Measurements from ENCODE around the gene MAST4.

DNA sequence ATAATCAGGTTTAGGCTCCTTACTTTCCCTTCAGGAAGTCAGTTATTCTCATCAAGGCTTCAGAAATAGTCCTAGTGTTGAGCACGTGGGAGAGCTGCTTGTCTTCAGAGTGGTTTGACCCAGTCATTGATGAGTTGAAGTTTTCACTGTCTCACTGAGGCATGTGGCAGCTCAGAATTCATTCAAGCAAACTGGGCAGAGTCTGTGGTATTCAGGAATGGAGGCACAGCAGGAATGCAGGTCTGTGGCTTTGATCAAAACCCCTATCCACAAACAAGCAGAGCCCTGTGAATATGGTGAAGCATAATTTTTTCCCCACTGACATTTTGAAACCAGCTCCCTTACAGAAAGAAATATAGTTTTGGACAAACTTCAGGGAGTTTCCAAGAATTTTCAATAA is 393.1 kb downstream of the MAST4 start:
- TF ChIP-seq, protein P1, sequence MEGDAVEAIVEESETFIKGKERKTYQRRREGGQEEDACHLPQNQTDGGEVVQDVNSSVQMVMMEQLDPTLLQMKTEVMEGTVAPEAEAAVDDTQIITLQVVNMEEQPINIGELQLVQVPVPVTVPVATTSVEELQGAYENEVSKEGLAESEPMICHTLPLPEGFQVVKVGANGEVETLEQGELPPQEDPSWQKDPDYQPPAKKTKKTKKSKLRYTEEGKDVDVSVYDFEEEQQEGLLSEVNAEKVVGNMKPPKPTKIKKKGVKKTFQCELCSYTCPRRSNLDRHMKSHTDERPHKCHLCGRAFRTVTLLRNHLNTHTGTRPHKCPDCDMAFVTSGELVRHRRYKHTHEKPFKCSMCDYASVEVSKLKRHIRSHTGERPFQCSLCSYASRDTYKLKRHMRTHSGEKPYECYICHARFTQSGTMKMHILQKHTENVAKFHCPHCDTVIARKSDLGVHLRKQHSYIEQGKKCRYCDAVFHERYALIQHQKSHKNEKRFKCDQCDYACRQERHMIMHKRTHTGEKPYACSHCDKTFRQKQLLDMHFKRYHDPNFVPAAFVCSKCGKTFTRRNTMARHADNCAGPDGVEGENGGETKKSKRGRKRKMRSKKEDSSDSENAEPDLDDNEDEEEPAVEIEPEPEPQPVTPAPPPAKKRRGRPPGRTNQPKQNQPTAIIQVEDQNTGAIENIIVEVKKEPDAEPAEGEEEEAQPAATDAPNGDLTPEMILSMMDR (IDR thresholded peaks at IDR 0.05; ENCODE audit: low read depth, low read length, missing input control), result no peak
- TF ChIP-seq, protein P2, sequence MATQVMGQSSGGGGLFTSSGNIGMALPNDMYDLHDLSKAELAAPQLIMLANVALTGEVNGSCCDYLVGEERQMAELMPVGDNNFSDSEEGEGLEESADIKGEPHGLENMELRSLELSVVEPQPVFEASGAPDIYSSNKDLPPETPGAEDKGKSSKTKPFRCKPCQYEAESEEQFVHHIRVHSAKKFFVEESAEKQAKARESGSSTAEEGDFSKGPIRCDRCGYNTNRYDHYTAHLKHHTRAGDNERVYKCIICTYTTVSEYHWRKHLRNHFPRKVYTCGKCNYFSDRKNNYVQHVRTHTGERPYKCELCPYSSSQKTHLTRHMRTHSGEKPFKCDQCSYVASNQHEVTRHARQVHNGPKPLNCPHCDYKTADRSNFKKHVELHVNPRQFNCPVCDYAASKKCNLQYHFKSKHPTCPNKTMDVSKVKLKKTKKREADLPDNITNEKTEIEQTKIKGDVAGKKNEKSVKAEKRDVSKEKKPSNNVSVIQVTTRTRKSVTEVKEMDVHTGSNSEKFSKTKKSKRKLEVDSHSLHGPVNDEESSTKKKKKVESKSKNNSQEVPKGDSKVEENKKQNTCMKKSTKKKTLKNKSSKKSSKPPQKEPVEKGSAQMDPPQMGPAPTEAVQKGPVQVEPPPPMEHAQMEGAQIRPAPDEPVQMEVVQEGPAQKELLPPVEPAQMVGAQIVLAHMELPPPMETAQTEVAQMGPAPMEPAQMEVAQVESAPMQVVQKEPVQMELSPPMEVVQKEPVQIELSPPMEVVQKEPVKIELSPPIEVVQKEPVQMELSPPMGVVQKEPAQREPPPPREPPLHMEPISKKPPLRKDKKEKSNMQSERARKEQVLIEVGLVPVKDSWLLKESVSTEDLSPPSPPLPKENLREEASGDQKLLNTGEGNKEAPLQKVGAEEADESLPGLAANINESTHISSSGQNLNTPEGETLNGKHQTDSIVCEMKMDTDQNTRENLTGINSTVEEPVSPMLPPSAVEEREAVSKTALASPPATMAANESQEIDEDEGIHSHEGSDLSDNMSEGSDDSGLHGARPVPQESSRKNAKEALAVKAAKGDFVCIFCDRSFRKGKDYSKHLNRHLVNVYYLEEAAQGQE (IDR thresholded peaks at IDR 0.05), result no peak
- no peak for TF ChIP-seq EGR1 (IDR thresholded peaks at IDR 0.05; ENCODE audit: low read depth in 2 of 2)
- TF ChIP-seq GABPA (IDR thresholded peaks at IDR 0.05 in 1 of 2, conservative IDR thresholded peaks at IDR 0.05 in 1 of 2), result no peak
- TF ChIP-seq TAF1 (conservative IDR thresholded peaks at IDR 0.05), result no peak
- TF ChIP-seq, protein P3, sequence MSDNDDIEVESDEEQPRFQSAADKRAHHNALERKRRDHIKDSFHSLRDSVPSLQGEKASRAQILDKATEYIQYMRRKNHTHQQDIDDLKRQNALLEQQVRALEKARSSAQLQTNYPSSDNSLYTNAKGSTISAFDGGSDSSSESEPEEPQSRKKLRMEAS (IDR thresholded peaks at IDR 0.05), result no peak
- TF ChIP-seq SP1 (IDR thresholded peaks at IDR 0.05), result no peak
- TF ChIP-seq RAD21 (IDR thresholded peaks at IDR 0.05), result no peak
- TF ChIP-seq HNF4A (conservative IDR thresholded peaks at IDR 0.05), result no peak
- TF ChIP-seq, protein P4, sequence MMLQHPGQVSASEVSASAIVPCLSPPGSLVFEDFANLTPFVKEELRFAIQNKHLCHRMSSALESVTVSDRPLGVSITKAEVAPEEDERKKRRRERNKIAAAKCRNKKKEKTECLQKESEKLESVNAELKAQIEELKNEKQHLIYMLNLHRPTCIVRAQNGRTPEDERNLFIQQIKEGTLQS (IDR thresholded peaks at IDR 0.05), result no peak
- no peak for TF ChIP-seq RXRA (IDR thresholded peaks at IDR 0.05)
- no peak for TF ChIP-seq JUND (IDR thresholded peaks at IDR 0.05)
- TF ChIP-seq FOXA1 (IDR thresholded peaks at IDR 0.05), result no peak
- TF ChIP-seq, protein P5, sequence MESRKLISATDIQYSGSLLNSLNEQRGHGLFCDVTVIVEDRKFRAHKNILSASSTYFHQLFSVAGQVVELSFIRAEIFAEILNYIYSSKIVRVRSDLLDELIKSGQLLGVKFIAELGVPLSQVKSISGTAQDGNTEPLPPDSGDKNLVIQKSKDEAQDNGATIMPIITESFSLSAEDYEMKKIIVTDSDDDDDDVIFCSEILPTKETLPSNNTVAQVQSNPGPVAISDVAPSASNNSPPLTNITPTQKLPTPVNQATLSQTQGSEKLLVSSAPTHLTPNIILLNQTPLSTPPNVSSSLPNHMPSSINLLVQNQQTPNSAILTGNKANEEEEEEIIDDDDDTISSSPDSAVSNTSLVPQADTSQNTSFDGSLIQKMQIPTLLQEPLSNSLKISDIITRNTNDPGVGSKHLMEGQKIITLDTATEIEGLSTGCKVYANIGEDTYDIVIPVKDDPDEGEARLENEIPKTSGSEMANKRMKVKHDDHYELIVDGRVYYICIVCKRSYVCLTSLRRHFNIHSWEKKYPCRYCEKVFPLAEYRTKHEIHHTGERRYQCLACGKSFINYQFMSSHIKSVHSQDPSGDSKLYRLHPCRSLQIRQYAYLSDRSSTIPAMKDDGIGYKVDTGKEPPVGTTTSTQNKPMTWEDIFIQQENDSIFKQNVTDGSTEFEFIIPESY (IDR thresholded peaks at IDR 0.05), result no peak

All from liver (tissue), 3 donors.